Esophagus squamous epithelium (tissue), 4 donors: Measurements from ENCODE around the gene CENPT.
A peak's percentile ranks its signal among the peaks of the same experiment; 100 is the strongest.

Experiments
- CTCF ChIP-seq, 6 experiments: fragments of 450-650 bp in 4 of 6; fragments of 200-600 bp in 2 of 6; sonication (generic) in 2 of 6; IDR thresholded peaks; one replicate each; pipeline ENCODE4 v1.5.1; 2016 to 2019; ENCODE audit warnings: antibody characterized with exemption in 6 of 6, mild to moderate bottlenecking in 4 of 6, moderate library complexity in 4 of 6
- POLR2A ChIP-seq, 4 donors: fragments of 450-650 bp; IDR thresholded peaks; one replicate each; pipeline ENCODE4 v1.6.1; 2017; ENCODE audit warnings: antibody characterized with exemption in 4 of 4, mild to moderate bottlenecking in 4 of 4, moderate library complexity in 3 of 4

GRCh38 chr16:67883872-67884261 is 36.4 kb upstream of the CENPT start:
- TF ChIP-seq CTCF (IDR thresholded peaks at IDR 0.05): peak; percentile 78 to 91 (median 84)
- no peak for TF ChIP-seq POLR2A (IDR thresholded peaks at IDR 0.05)
